Measurements from ENCODE around the gene CD34.

Gene CD34

GRCh38 chr1:207849016-207849415 is 61.9 kb downstream of the CD34 start:
- no peak for DNase-seq (ENCODE audit: insufficient read length)
- FAIRE-seq = no peak
- TF ChIP-seq TAF1 (IDR thresholded peaks at IDR 0.05; ENCODE audit: borderline replicate concordance, low read depth, low read length) (no peak), POLR2A (IDR thresholded peaks at IDR 0.05; ENCODE audit: low read depth, low read length) (no peak), POLR2AphosphoS5 (IDR thresholded peaks at IDR 0.05; ENCODE audit: low read depth, low read length) (no peak)

GRCh38 chr1:207848234-207848633 is 62.7 kb downstream of the CD34 start:
- FAIRE-seq (no peak), DNase-seq (ENCODE audit: insufficient read length) (no peak)
- no peak for TF ChIP-seq POLR2AphosphoS5 (IDR thresholded peaks at IDR 0.05; ENCODE audit: low read depth, low read length)
- no peak for TF ChIP-seq POLR2A (IDR thresholded peaks at IDR 0.05; ENCODE audit: low read depth, low read length)
- no peak for TF ChIP-seq TAF1 (IDR thresholded peaks at IDR 0.05; ENCODE audit: borderline replicate concordance, low read depth, low read length)

GRCh38 chr1:207847116-207847515 is 63.8 kb downstream of the CD34 start:
- DNase-seq (ENCODE audit: insufficient read length) (no peak), FAIRE-seq (no peak)
- TF ChIP-seq POLR2A (IDR thresholded peaks at IDR 0.05; ENCODE audit: low read depth, low read length) = no peak
- TF ChIP-seq POLR2AphosphoS5 (IDR thresholded peaks at IDR 0.05; ENCODE audit: low read depth, low read length) = no peak
- TF ChIP-seq TAF1 (IDR thresholded peaks at IDR 0.05; ENCODE audit: borderline replicate concordance, low read depth, low read length) = no peak

GRCh38 chr1:207845109-207845508 is 65.8 kb downstream of the CD34 start:
- TF ChIP-seq TAF1 (IDR thresholded peaks at IDR 0.05; ENCODE audit: borderline replicate concordance, low read depth, low read length) (no peak), POLR2A (IDR thresholded peaks at IDR 0.05; ENCODE audit: low read depth, low read length) (no peak), POLR2AphosphoS5 (IDR thresholded peaks at IDR 0.05; ENCODE audit: low read depth, low read length) (no peak)
- no peak for DNase-seq (ENCODE audit: insufficient read length)
- FAIRE-seq = no peak

GRCh38 chr1:207844371-207844770 is 66.6 kb downstream of the CD34 start:
- FAIRE-seq (no peak), DNase-seq (ENCODE audit: insufficient read length) (no peak)
- no peak for TF ChIP-seq POLR2A (IDR thresholded peaks at IDR 0.05; ENCODE audit: low read depth, low read length)

GRCh38 chr1:207842506-207842905 is 68.4 kb downstream of the CD34 start:
- DNase-seq (ENCODE audit: insufficient read length) (no peak), FAIRE-seq (no peak)
- TF ChIP-seq POLR2AphosphoS5 (IDR thresholded peaks at IDR 0.05; ENCODE audit: low read depth, low read length) (no peak), POLR2A (IDR thresholded peaks at IDR 0.05; ENCODE audit: low read depth, low read length) (no peak), TAF1 (IDR thresholded peaks at IDR 0.05; ENCODE audit: borderline replicate concordance, low read depth, low read length) (no peak)

- no peak for DNase-seq (ENCODE audit: insufficient read length)
- TF ChIP-seq POLR2A (IDR thresholded peaks at IDR 0.05; ENCODE audit: low read depth, low read length) = no peak
- TF ChIP-seq TAF1 (IDR thresholded peaks at IDR 0.05; ENCODE audit: borderline replicate concordance, low read depth, low read length) = no peak
- TF ChIP-seq POLR2AphosphoS5 (IDR thresholded peaks at IDR 0.05; ENCODE audit: low read depth, low read length) = no peak
- no peak for FAIRE-seq
These were observed 69.0 kb downstream of the CD34 start for GRCh38 chr1:207841901-207842300.

GRCh38 chr1:207841293-207841692 is 69.6 kb downstream of the CD34 start:
- TF ChIP-seq TAF1 (IDR thresholded peaks at IDR 0.05; ENCODE audit: borderline replicate concordance, low read depth, low read length) (no peak), POLR2AphosphoS5 (IDR thresholded peaks at IDR 0.05; ENCODE audit: low read depth, low read length) (no peak), POLR2A (IDR thresholded peaks at IDR 0.05; ENCODE audit: low read depth, low read length) (no peak)
- FAIRE-seq = no peak
- DNase-seq (ENCODE audit: insufficient read length) = no peak

GRCh38 chr1:207840380-207840779 is 70.5 kb downstream of the CD34 start:
- DNase-seq (ENCODE audit: insufficient read length) (no peak), FAIRE-seq (no peak)
- no peak for TF ChIP-seq POLR2AphosphoS5 (IDR thresholded peaks at IDR 0.05; ENCODE audit: low read depth, low read length)
- TF ChIP-seq POLR2A (IDR thresholded peaks at IDR 0.05; ENCODE audit: low read depth, low read length) = no peak
- TF ChIP-seq TAF1 (IDR thresholded peaks at IDR 0.05; ENCODE audit: borderline replicate concordance, low read depth, low read length) = no peak

GRCh38 chr1:207839083-207839413 is 71.9 kb downstream of the CD34 start:
- DNase-seq (ENCODE audit: insufficient read length) (no peak), FAIRE-seq (no peak)
- TF ChIP-seq POLR2AphosphoS5 (IDR thresholded peaks at IDR 0.05; ENCODE audit: low read depth, low read length) (no peak), TAF1 (IDR thresholded peaks at IDR 0.05; ENCODE audit: borderline replicate concordance, low read depth, low read length) (no peak), POLR2A (IDR thresholded peaks at IDR 0.05; ENCODE audit: low read depth, low read length) (no peak)

GRCh38 chr1:207838156-207839082 is 72.5 kb downstream of the CD34 start:
- no peak for FAIRE-seq

GRCh38 chr1:207837673-207838072 is 73.3 kb downstream of the CD34 start:
- TF ChIP-seq POLR2AphosphoS5 (IDR thresholded peaks at IDR 0.05; ENCODE audit: low read depth, low read length) = no peak
- TF ChIP-seq TAF1 (IDR thresholded peaks at IDR 0.05; ENCODE audit: borderline replicate concordance, low read depth, low read length) = no peak
- no peak for TF ChIP-seq POLR2A (IDR thresholded peaks at IDR 0.05; ENCODE audit: low read depth, low read length)
- DNase-seq (ENCODE audit: insufficient read length) (no peak), FAIRE-seq (no peak)

More at GRCh38 chr1:207838156-207839082, 72.5 kb downstream of the CD34 start:
- no peak for DNase-seq (ENCODE audit: insufficient read length)
- TF ChIP-seq POLR2AphosphoS5 (IDR thresholded peaks at IDR 0.05; ENCODE audit: low read depth, low read length) = no peak
- TF ChIP-seq TAF1 (IDR thresholded peaks at IDR 0.05; ENCODE audit: borderline replicate concordance, low read depth, low read length) = no peak
- no peak for TF ChIP-seq POLR2A (IDR thresholded peaks at IDR 0.05; ENCODE audit: low read depth, low read length)
